HG02759 (cell line): Measurements from ENCODE around the gene GPC3.
"Not testable (repeated sequence)": the region's sequence is repeated elsewhere in the genome, so short reads cannot be mapped to it uniquely, and the experiment has no call there.

Experiments
- ATAC-seq: cut with Tn5 transposase; IDR thresholded peaks from one replicate; pipeline ENCODE4 v1.9.1; 2021; ENCODE audit warnings: mild to moderate bottlenecking, moderate library complexity; ENCODE audit not compliant: unreplicated experiment

Gene GPC3

GRCh38 chrX:133985164-133985966 lies at the start of gene GPC3:
TSS of gene GPC3 (minus strand) at chrX:133985594.
- peak; percentile 87 for ATAC-seq

GRCh38 chrX:134032441-134032840 lies 47.0 kb upstream of the GPC3 start:
- ATAC-seq = no peak

DNA sequence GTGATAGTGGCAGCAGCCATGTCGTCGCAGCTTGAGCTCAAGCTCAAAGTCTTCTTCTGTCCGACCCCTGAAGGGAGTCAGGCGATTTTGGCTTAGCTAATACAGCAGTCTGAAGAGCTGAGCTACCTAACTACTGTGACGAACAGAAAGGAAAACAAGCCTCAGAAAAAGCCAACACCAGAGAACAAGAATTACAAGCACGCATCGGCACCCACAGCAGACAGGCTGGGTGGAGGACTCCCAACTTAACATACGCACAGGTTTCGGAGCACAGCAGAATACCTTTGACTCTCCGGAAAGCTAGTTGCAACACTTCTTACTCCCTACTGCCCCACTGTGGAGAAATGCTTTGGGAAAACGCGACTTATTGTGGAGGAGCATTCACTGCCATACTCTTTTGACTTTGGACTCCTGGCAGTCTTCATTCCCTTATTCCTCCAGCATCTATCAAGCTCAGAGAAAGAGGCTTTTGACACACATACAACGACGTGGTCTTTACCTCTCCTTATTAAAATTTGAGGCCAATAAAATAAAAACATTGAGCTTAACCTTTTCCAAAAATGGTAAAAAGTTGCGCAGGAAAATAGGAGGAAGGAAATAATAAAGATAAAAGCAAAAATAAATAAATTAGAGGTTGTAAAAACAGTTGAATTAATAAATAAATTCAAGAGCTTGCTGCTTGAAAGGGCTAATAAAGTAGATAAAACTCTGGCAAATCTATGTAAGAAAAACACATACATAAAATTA lies 41.3 kb upstream of the GPC3 start:
- no peak for ATAC-seq

- no peak for ATAC-seq
These were observed 40.7 kb upstream of the GPC3 start for GRCh38 chrX:134025986-134026545.

- no peak for ATAC-seq
These were observed 39.4 kb upstream of the GPC3 start for GRCh38 chrX:134024686-134025377.

DNA sequence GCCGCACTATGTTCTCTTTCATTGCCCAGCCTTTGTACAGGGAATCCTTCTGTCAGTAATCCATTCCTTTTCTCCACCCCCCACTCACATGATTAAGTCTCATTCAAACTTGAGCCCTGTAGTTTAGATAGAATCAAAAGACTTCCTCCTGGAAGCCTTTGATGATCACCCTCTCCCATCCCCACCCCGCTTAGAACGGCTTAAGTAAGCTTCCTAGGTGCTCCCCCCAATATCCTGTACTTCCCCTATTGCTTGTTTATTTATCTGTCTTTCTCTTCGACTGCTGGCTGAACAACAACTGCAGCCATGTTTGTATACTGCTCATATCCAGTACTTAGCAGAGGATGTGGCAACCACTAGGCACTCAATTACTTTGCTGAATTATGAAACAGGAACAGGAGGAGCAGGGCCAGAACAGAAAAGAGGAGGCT lies 38.5 kb upstream of the GPC3 start:
- no peak for ATAC-seq

- ATAC-seq = no peak
These were observed 35.5 kb upstream of the GPC3 start for GRCh38 chrX:134020910-134021309.

- ATAC-seq = no peak
These were observed 34.3 kb upstream of the GPC3 start for GRCh38 chrX:134019567-134020206.

GRCh38 chrX:134016309-134016708 lies 30.9 kb upstream of the GPC3 start:
- ATAC-seq = not testable (repeated sequence)

DNA sequence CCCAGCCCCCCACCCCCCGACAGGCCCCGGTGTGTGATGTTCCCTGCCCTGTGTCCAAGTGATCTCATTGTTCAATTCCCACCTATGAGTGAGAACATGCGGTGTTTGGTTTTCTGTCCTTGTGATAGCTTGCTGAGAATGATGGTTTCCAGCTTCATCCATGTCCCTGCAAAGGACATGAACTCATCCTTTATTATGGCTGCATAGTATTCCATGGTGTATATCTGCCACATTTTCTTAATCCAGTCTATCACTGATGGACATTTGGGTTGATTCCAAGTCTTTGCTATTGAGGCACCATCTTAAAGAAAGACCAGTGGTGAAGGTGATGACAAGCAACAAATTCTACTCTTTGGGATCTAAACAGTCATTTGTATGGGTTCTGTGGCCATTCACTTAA lies 30.1 kb upstream of the GPC3 start:
- not testable (repeated sequence) for ATAC-seq

GRCh38 chrX:134013524-134013923 lies 28.1 kb upstream of the GPC3 start:
- no peak for ATAC-seq

- no peak for ATAC-seq
These were observed 27.7 kb upstream of the GPC3 start for GRCh38 chrX:134013092-134013497.

- ATAC-seq = no peak
These were observed 25.3 kb upstream of the GPC3 start for GRCh38 chrX:134010690-134011089.

DNA sequence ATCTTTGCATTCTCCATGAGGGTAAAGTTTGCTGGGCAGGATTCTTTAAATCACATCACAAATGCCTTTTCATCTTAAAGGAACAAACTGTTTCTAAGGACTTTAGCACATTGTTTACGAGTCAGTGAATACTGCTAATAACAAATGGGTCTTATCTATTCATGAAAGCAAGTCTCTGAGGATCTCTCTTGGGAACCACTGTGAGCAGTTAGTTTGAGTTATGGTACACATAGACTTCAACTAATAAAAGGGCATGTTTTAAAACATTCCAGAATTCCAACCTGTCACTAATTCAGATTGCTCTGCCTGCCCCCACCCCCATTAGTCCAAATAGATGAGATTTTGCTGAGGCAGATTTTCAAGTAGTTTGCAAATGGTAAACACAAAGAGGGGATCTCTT lies 22.3 kb upstream of the GPC3 start:
- ATAC-seq = no peak

DNA sequence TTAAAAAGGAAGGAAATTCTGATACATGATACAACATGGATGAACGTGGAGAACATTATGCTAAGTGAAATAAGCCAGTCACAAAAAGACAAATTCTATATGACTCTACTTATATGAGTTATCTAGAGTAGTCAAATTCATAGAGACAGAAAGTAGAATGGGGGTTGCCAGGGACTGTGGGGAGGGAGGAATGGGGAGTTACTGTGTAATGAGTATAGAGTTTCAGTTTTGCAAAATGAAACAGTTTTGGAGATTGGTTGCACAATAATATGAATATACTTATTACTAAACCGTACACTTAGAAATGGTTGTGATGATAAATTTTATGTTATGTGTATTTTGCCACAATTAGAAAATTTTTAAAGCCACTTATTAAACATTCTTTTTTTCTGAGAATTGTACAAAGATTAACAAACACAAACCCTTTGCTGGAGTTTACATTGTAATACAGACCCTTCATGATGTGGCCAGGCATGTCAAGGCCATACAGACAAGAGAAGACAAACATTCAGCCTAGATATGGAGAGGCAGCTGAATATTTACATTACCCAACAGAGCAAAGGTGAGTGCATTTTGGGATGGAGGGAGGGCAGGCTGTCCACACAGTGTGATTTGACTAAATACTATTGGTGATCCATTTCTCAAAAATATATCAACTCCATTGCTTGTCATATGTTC lies 21.2 kb upstream of the GPC3 start:
- peak; percentile 55 for ATAC-seq

GRCh38 chrX:134004084-134004483 lies 18.7 kb upstream of the GPC3 start:
- no peak for ATAC-seq

GRCh38 chrX:134002921-134003615 lies 17.7 kb upstream of the GPC3 start:
- no peak for ATAC-seq

DNA sequence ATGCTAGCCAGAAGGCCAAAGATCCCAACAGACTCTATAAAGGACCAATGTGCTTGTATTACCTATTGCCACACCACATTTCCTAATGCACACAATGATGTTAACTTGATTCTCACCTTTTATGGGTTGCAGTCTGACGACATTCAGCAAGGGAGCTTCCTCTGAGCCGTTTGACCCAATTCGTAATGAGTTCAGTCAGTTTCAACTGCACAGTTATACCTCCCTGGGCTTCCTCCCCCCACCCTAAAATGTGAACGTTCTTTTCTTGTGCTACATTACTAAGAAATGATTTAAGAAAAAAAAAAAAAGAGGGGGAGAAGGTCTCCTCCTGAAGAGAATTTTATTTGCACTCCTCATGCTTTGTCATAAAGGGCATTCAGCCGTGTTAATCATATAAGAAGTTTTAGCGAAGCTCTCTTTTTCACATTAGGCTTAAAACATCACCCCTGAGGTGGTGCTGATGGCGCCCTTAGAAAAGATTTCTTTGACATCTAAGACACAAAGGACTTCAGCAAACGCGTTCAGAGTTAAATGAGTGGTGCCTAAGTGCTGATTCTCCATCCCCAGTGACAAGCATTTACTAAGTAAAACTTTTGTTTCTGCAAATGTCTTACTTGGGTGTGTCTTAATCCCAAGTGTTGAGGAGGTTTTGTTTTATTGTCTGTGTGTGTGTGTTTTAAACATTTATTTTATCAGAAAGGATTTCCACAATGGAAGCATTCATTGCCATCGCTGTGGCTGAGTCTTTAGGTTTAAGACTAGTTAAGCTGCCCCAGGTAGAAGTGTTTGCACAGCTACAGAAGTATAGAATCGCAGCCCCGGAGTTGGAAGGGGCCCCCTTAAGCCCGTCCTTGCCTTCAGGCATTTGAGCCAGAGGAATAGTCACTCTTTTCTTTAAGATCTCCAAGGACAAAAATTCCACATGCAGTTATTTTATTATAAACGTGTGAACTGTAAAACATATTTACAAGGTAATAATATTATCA lies 15.2 kb upstream of the GPC3 start:
- ATAC-seq = no peak
